HG02981 (cell line): Measurements from ENCODE around the gene SIM2.

Experiments
- ATAC-seq: cut with Tn5 transposase; IDR thresholded peaks from one replicate; pipeline ENCODE4 v1.9.1; 2021; ENCODE audit warnings: mild to moderate bottlenecking, moderate library complexity; ENCODE audit not compliant: unreplicated experiment

SIM2 gene

DNA sequence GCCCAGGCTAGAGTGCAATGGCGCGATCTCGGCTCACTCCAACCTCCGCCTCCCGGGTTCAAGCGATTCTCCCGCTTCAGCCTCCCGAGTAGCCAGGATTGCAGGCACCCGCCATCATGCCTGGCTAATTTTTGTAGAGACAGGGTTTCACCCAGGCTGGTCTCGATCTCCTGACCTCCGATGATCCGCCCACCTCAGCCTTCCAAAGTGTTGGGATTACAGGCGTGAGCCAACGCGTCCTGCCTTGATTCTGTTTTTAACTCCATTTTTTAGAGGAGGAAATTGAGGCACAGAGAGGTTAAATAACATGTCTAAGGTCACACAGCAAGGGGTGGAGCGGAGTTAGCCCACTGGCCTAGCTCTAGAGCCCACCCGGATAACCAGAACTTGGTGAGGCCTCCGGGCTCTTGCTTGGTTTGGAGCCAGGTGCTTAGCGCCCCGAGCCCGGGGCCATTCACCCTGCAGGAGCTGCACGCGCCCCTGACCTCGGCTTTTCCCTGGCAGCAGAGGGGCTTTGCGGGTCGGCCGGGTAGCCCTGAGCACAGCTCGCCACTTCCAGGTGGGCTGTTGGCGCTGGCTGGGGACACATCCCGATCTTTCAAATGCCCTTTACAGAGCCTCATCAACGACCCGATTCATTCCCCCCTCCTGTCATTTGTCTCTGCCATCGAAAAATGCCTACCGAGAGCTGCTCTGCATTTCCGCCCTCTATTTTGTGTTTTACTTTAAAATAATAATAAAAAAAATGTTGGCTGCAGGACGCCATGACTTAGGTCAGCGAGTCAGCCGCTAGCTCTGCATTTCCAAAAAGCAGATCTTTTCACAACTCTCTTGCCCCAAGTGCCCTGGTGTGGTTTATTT, 11.2 kb downstream of the SIM2 start:
- no peak for ATAC-seq

DNA sequence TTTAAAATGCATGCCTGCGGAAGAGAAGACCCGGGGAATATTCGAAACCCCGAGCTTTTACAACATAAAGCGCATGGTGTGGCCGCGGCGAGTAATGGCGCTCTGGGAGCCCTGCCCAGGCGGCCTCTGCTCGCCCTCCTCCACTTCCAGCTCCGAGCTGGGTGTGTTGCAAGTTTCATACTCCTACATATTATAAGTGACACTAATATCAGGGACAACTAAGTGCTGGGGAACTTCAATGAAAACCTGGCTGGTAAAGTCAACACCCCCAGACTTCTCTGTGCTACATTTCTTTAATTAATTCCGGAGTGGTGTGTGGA, 11.8 kb downstream of the SIM2 start:
- ATAC-seq = no peak

DNA sequence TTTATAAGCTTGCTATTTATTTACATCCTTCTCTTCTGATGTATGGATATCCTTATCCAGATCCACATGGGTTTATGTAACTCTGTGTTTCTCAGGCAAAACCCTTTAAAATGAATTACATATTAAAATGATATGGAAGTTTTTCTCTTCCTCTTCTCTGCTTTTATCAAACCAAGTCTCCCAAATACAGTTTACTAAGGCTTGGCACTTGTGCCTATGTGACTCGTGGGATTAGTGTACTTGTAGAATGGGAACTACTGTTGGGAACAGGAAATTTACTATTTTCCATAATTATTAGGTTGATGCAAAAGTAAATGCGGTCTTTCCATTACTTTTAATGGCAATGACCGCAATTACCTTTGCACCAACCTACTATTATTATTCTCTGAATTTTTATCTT, 14.8 kb downstream of the SIM2 start:
- ATAC-seq = no peak

DNA sequence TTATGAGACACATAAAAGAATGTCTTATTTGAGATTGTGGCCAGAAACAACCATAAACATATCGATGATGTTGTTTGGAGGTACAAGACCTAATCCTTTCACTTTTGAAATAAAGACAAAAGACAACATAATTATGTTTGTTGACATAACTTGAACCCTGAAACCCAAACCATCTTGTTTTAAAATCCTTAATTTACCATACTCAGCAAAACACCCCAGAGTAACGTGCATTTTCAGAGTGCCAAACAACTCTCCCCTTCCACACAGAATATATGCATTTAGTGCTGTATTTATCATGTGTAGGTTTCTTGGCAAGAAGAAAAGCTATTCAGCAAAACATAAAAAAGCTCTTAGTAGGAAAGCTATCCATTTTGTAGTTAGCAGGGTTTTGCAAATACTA, 17.5 kb downstream of the SIM2 start:
- no peak for ATAC-seq

DNA sequence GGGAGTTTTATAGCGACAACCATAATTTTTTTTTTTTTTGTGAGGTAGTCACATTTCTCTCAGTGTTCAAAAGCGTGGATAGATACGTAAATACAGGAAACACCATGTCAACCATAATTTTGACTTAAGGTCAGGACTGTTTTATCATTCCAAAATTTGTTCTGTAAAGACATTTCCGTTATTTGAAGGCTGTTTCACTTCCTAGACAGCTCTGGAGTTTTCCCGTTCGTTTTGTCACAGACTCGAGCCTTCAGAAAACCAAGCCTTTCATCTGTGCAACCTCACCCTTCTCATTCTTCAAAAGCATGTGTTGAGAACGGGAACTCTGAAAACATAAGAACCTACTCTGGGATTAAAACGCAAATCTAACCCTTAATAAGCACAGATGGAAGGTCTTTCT, 17.9 kb downstream of the SIM2 start:
- no peak for ATAC-seq

DNA sequence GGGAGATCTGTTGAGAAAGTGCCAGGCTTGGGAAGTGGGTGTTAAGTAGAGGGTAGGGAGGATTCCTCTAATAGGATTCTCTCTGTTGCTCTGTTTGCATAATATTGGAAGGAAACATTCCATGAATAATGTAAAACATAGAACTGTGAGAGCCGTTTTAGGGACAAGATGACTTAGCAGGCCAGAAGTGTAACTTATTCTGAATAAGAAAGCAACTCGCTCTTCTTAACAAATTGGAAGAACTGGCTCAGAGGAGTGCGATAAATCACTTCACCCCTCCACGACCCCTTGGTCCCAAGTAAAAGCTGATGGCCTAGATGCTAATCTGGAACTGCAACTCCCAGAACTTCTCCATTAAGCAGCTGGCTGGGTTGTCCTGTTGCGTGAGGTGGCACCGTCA, 19.1 kb downstream of the SIM2 start:
- no peak for ATAC-seq

DNA sequence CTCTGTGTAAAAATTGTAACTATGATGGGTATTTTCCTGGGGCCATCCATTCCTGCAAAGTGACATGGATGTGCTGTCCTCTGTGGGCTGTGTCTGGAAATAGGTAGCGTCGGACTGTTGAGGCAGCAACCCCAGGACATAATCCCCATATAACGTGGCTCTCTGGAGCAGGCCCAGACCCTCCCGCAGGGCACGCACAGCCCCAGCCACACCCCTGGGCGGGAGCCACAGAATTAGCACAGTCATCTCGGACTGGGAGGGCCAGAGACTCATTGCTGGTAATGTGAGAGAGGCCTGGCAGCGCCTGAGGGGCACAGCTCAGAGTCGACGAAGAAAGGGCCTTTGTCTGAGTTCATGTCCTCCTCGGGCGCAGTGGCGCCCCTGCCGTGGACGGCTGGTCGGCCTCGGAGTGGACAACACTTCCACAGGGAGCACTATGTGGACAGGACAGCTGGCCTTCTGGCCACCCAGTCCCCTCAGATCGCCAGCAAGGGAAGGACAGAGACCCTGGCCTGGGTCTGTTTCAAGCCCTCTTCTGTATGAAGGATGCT, 20.1 kb downstream of the SIM2 start:
- ATAC-seq = no peak

DNA sequence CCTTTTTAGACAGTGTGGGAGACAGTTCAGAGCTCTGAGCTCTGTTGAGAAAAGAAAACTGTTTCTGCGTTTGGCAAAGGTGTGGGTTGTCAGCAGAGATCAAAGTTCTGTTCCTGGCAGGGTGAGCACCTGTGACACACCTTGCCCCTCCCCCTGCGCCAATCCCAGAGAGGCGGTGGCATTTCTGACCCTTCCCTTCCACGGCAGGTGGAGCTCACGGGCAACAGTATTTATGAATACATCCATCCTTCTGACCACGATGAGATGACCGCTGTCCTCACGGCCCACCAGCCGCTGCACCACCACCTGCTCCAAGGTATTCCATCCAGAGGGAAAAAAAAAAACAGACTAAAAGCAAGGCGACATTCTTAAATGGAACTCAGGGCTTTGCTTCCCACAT, 20.7 kb downstream of the SIM2 start:
- no peak for ATAC-seq

DNA sequence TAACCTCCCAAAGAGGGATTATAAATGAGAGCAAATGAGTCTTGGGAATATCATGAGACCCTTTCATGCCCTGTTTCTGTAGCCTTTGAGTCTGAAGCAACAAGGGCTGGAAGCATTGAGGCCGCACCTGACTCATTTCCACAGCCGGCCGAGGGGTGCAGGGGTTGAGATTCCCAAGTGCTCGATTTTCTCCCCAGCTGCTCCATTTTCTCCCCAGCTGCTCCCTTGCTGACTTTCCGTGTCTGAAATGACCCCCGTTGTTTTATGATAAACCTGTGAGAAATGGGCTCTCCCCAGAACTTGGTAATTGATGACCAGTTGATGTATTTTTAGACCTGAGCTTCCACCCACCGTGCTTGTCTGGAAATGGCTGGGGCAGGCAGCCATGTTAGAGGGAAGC, 22.9 kb downstream of the SIM2 start:
- ATAC-seq = no peak

DNA sequence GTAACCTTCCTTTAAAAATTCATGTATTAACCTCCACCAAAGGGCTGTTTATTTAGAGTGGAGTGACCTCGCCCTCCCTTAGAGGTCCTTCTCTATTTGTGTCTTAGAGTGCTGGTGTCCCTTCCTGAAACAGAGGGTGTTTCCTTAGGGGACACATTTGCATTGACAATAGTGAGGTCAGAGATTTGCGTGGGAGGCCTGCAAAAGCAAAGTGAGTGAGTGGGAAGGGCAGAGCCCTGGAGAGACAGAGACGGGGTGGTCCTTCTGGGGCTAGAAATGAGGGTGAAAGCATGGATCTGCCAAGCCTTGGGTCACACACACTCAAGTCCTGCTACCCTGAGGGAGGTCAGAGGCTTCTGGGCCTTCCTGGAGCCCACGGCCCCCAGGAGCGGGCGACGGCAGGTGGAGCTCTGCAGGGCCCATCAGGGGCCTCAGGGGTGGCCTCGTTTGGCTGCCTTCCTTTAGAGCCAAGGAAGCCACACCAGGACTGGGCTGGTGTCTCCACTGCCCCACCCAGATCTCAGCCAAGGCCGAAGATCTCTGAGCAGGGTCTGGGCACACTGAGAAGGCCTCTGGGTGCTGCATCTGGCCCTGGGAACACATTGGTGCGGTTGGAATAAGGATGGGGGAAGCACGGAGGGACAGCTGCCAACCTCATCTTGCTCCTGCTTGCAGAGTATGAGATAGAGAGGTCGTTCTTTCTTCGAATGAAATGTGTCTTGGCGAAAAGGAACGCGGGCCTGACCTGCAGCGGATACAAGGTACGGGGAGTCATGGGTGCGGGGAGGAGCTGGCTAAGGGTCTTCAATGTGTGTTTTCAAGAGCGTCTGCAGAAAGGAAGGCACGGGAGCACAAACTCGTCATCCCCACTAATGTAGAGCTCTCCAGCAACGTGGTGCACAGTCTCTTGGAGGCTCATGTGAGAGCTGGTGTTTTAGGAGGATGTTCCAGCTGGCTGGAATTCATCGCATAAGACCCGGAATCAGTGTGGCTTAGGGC, 23.8 kb downstream of the SIM2 start:
- no peak for ATAC-seq

DNA sequence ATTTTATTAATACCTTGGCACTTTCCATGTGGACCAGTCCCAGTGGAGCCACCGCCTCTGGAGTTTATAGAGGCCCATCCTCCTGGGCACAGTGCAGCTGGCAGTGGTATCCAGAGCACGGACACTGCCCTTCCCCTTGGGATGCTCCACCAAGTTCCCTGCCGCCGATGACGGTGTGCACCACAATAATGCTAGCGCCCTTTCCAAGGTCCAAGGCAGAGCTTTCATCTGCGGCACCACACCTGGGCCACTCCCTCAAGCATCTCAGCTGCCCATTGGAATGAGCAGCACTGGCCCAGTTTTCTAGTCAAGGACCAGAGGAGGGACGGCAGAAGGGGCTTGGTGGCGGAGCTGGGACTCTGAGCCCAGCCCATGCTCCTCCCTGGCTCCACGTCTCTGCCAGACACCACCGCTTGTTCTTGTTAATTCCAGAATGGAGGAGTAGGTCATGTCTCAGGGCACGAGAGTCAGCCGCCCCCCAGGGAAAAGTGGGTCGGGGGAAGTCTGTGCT, 24.5 kb downstream of the SIM2 start:
- no peak for ATAC-seq

DNA sequence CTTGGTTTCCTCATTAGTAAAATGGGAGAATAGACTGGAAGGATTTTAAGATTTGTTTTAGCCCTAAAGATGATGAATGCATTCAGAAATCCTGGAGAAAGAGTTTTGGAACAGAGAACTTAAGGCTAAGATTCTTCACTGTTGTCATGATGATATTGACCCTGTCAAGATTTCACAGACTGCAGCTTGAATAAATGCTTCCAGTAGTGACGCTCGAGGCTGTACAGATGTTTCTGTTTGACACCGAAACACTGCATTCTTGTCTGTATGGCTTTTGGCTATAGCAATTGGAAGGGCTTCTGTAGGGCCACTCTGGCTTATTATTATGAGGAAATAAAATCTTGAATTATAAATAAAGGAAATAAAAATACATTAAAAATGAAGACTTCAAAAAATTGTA, 25.7 kb downstream of the SIM2 start:
- ATAC-seq = no peak

DNA sequence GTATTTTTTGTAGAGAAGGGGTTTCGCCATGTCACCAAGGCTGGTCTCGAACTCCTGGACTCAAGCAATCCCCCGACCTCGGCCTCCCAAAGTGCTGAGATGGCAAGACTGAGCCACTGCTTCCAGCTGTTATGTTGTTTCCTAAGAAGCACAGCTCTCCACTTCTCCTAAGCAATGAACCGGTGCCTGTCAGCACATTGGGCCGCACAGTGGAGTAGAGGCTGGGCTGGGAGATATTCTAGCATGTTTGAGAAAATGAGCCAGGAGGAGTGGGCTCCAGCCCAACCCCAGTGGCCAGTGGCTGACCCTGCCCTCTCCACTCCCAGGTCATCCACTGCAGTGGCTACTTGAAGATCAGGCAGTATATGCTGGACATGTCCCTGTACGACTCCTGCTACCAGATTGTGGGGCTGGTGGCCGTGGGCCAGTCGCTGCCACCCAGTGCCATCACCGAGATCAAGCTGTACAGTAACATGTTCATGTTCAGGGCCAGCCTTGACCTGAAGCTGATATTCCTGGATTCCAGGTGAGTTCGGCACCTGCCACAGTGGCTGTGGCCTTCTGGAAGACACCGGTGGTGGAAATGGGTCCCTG, 27.0 kb downstream of the SIM2 start:
- ATAC-seq = no peak

DNA sequence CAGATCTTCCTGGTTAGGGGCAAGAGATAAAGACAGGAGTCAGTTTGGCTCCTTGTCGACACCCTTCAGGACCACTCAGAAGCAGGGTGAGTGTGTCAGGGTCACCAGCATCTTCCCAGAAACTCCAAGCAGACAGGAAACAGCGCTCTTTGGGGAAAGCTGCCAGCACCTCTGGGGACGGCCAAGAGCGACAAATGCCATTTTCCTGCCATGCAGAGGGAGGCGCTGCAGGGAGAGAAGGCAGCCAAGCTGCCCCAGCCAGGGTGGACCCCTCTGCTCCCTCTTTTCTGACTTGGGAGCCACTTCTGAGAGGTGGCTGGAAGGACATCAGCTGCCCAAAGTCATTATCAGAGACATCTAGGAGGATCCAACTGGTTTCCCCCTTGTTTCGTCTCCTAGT, 29.0 kb downstream of the SIM2 start:
- no peak for ATAC-seq

DNA sequence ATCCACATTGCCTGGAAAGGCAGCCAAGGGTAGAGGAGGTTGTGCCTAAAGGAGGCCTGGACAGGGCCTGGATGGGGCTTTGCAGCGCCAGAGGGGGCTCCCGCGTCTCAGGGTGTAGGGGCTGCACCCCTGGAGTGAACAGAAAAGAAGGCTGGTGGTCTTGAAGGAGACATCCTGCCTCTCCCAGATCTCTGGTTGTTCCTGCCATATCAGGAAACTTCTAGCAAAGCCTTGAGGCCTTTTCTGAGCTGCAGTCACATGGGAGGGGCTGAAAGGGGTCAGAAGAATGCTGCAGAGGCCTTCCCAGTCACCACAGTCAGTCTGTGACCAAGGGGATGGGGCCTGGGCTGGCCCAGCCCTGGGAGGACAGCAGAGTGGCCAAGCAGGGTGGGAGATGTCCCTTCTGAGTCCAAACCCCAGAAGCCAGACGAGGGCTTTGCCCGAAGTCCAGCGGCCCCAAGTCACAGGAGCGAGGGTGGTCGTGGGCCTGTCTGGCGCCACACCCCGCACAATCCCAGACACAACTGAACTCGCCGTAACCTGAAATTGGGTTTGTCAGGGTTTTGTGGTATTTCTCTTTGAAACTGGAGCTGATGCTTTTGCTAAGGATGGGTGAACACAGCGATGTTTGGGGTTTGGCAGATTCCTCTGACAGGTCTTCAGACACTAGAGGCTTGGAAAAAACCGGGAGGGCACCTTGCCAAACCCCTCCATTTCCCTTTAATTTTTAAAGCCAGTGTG, 29.6 kb downstream of the SIM2 start:
- ATAC-seq = no peak

DNA sequence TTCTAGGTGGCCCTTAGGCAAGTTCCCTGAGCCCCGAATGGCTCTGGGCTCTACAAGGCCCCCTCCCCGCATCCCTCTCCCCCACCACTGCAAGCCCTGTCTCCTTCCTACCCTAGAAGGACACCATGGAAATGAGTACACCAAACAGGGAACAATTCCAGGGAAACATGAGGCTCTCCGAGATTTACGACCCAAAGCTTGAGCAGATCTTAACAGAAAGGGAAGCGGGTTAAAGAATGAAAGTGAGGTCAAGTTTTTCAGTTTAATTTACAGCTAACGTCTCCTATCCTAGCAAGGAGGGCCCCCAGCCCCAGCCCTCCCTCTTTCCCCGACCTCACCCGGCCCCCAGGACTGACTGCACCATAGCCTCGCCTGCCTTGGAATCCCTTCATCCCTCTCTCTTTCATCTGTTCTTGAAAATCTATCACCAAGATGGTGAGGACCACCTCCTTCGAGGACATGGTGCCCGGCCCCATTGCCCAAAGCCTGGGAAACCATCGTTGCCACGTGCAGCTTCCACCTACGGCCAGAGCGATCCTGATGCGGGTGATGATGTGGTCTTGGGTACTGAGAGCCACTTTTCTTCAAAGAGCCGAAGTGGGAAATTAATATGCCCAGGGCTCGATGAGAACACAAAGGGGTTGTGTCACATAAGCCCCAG, 30.5 kb downstream of the SIM2 start:
- no peak for ATAC-seq

DNA sequence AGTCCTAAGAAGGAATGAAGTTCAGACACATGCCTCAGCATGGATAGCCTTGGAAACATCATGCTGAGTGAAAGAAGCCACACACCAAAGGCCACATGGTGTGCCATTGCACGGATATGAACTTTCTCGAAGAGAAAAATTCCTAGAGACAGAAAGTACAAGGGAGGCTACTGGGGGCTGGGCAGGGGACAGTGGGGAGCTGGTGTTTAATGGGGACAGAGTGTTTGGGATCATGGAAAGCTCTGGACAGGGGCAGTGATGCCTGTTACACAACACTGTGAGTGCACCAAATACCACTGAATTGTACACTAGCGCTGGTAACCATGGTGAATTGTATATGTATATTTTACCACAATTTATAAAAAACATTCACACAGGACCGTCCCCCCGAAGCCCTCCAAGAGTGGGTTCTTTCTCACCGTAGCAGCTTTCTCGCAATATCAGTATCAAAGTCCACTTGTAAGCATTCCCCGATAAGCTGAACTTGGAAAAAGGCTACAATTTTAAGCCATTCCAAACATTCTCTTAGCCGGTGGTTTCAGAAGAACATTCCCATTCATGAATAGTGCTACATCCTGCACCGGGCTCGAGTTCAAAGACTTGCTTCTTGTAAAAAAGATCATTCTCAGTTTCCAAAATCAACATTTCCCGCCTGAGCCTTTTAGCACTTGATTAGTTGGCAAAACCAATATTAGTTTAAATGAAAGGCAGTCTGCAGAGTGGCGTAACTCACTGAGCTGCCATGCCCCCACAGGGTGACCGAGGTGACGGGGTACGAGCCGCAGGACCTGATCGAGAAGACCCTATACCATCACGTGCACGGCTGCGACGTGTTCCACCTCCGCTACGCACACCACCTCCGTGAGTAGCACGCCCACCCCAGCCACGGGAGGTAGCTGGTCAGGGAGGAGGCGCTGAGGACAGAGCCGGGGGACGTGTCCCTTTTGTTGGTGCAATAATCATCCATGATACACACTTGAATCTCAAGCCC, 31.7 kb downstream of the SIM2 start:
- ATAC-seq = no peak

DNA sequence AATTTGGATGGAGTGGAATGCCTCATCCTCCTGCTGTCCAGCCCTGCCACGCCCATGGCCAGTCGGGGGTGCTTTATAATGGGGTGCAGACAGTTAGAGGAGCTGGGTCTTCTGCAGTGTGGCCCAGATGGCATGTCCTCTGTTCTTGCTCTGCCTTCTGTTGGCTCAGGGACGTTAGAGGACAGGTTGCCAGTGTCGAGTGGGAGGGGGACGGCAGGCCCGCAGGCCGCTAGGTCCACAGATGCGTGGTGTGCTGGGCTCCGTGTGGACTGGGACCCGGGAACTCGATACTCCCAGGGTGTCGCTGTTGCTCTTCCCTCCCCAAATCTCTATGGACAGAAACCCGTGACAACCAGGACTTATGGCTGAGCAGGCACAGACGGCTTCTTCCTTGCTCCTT, 33.3 kb downstream of the SIM2 start:
- ATAC-seq = no peak

DNA sequence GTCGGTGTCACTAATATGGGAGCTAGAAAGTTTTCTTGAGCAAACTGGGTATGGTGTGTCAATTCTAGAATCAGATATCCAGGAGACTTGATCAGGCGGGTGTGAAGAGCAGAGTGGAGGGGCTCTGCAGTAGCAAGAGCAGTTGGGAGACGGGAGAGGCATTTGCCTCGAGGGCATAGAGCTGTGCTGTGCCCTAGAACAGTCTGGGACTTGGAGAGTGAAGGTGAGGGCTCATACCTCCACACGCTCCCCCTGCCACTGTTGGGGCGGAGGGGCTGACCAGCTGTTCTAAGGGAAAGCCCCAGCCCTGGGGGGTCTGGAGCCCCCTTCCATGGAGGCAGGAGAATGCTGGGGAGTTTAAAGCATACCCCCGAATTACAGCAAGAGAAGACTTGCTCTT, 33.8 kb downstream of the SIM2 start:
- no peak for ATAC-seq
